Panc1 (cell line): ENCODE results near the gene ENAH. TPM values are rescaled to one million over a fixed set of nuclear protein-coding genes. Genes with fewer than 3 reads are reported as not detected.

Experiments
- ATAC-seq: fragments of 200-7000 bp; cut with Tn5 transposase; 2 replicates; pipeline ENCODE4 v1.9.1; 2020; ENCODE audit warnings: mild to moderate bottlenecking, moderate library complexity
- BruUV-seq: library from RNA; stranded (reverse); fragments of 400-500 nt; replicated peaks from 2 replicates; lab custom pipeline; 2021; lab: Mats Ljungman, UMichigan
- CTCF ChIA-PET: fragments of 300-600 bp; sonication (Branson Sonifier 250); formaldehyde crosslinking; loops from one replicate; lab custom pipeline; 2022; ENCODE audit warnings: antibody characterized with exemption; lab: Charles Lee
- POLR2A ChIA-PET: fragments of 300-600 bp; sonication (Branson Sonifier 250); formaldehyde crosslinking; loops from one replicate; lab custom pipeline; 2022; ENCODE audit warnings: antibody characterized with exemption; lab: Charles Lee
- DNase-seq: peaks from one replicate; pipeline ENCODE4 v3.0.0-alpha.2; 2010; ENCODE audit warnings: low read depth, low spot score
- H3K27ac ChIP-seq: 2 replicates; pipeline ENCODE4 v1.5.1; 2011; ENCODE audit warnings: mild to moderate bottlenecking, low read length, inconsistent platforms
- H3K27me3 ChIP-seq: fragments of 200-500 bp; sonication (Bioruptor generic); 2 replicates; pipeline ENCODE4 v1.6.0; 2014; ENCODE audit warnings: low read length, inconsistent platforms; ENCODE audit not compliant: control insufficient read depth, insufficient read depth
- H3K36me3 ChIP-seq: fragments of 200-500 bp; sonication (Bioruptor generic); 2 replicates; pipeline ENCODE4 v1.5.1; 2014; ENCODE audit warnings: inconsistent platforms, mild to moderate bottlenecking, low read length, moderate library complexity; ENCODE audit not compliant: control insufficient read depth, insufficient read depth
- H3K4me1 ChIP-seq: 2 replicates; pipeline ENCODE4 v1.5.1; 2011; ENCODE audit warnings: inconsistent platforms, mild to moderate bottlenecking, low read length, moderate library complexity; ENCODE audit not compliant: control insufficient read depth, insufficient read depth
- H3K4me3 ChIP-seq, 2 experiments: 2 replicates each; pipeline ENCODE4 v1.5.1; 2011 to 2012; ENCODE audit warnings: low read depth in 2 of 2, low read length in 2 of 2, mild to moderate bottlenecking in 2 of 2, inconsistent platforms in 1 of 2, moderate library complexity in 1 of 2
- H3K9me3 ChIP-seq: fragments of 200-500 bp; sonication (Bioruptor generic); 2 replicates; pipeline ENCODE4 v1.5.1; 2014; ENCODE audit warnings: low read depth, mild to moderate bottlenecking, inconsistent platforms, low read length, moderate library complexity; ENCODE audit not compliant: control insufficient read depth, insufficient read depth
- CTCF ChIP-seq: fragments of 450-650 bp; IDR thresholded peaks from 2 replicates; pipeline ENCODE4 v1.5.1; 2017; ENCODE audit warnings: mild to moderate bottlenecking
- POLR2AphosphoS5 ChIP-seq: IDR thresholded peaks from 2 replicates; pipeline ENCODE4 v1.6.1; 2012; ENCODE audit warnings: mild to moderate bottlenecking, low read depth, low read length, moderate library complexity
- REST ChIP-seq, 2 experiments: IDR thresholded peaks; 2 replicates each; pipeline ENCODE4 v1.6.1; 2011 to 2012; ENCODE audit warnings: low read depth in 2 of 2, control low read depth in 1 of 2, low read length in 1 of 2, mild to moderate bottlenecking in 1 of 2, moderate library complexity in 1 of 2; ENCODE audit not compliant: insufficient read depth in 1 of 2
- SIN3A ChIP-seq: IDR thresholded peaks from 2 replicates; pipeline ENCODE4 v1.6.1; 2012; ENCODE audit warnings: low read depth, mild to moderate bottlenecking, low read length, moderate library complexity, borderline replicate concordance; ENCODE audit not compliant: insufficient read depth
- TCF7L2 ChIP-seq: IDR thresholded peaks from 2 replicates; pipeline ENCODE4 v1.6.1; 2011; ENCODE audit warnings: mild to moderate bottlenecking, low read depth, low read length, inconsistent platforms
- in situ Hi-C: cut with HindIII; loops from 2 replicates; pipeline ENCODE4 v1.10.0; 2016; ENCODE audit warnings: low sequenced_read_pairs, low pct_unique_long_range_greater_than_20kb
- intact Hi-C: fragments of 100-400 bp; cut with micrococcal nuclease; formaldehyde crosslinking; loops from one replicate; pipeline ENCODE4 v1.10.0; 2022; ENCODE audit not compliant: unreplicated experiment
- total RNA-seq: library from RNA; stranded (reverse); gene quantifications from one replicate; pipeline ENCODE4 v1.2.1, GENCODE V29; 2021; ENCODE audit not compliant: unreplicated experiment

Gene ENAH
- total RNA-seq, 1 experiment from 2014 or later = 133 TPM

- ATAC-seq (peak; percentile 43; the same call in 1 of the 2 replicates), DNase-seq (peak; percentile 77)
- ChIA-PET CTCF (no interaction called here), POLR2A (no interaction called here)
- in situ Hi-C loops = no loop called here
- TF ChIP-seq REST (IDR thresholded peaks at IDR 0.05; ENCODE audit: insufficient read depth in 1 of 2, low read depth in 2 of 2, low read length in 1 of 2) (no peak), SIN3A (no peak), CTCF (no peak), TCF7L2 (no peak), POLR2AphosphoS5 (no peak)
- Histone ChIP-seq H3K27ac (no peak overlapping the region), H3K27me3 (no peaks in the 10 kb centered on the region), H3K36me3 (peaks cover 24% of the 10 kb centered on the region), H3K4me1 (peaks cover 16% of the 10 kb centered on the region; the same call in 1 of the 2 replicates), H3K4me3 (no peak overlapping the region), H3K9me3 (no peaks in the 10 kb centered on the region)
- BruUV-seq = no TSS peak
- intact Hi-C loops = loop anchor here (10.0 kb wide), 1 partner anchor 145 kb away; the partner anchor contains the start of gene ENAH
Measured at GRCh38 chr1:225509770-225510169, 143.2 kb downstream of the ENAH start.

- TF ChIP-seq REST (IDR thresholded peaks at IDR 0.05; ENCODE audit: insufficient read depth in 1 of 2, low read depth in 2 of 2, low read length in 1 of 2) = no peak
- no peak for TF ChIP-seq POLR2AphosphoS5
- intact Hi-C loops (loop anchor here (10.0 kb wide), 1 partner anchor 145 kb away; the partner anchor contains the start of gene ENAH), in situ Hi-C loops (no loop called here)
- no peak overlapping the region for H3K4me3 ChIP-seq
- H3K4me1 ChIP-seq = peaks cover 16% of the 10 kb centered on the region; the same call in 1 of the 2 replicates
- H3K27ac ChIP-seq = no peak overlapping the region
- ChIA-PET CTCF (no interaction called here), POLR2A (no interaction called here)
- H3K27me3 ChIP-seq = no peaks in the 10 kb centered on the region
- BruUV-seq = no TSS peak
- H3K9me3 ChIP-seq = no peaks in the 10 kb centered on the region
- ATAC-seq (peak; percentile 52; the same call in 1 of the 2 replicates), DNase-seq (no peak)
- H3K36me3 ChIP-seq = peaks cover 25% of the 10 kb centered on the region
Measured at GRCh38 chr1:225509376-225509707, 143.6 kb downstream of the ENAH start.
